K562 (cell line): ENCODE data around the gene TAX1BP1. TPM values are rescaled to one million over a fixed set of nuclear protein-coding genes. Genes with fewer than 3 reads are reported as not detected.

Experiments
- ATAC-seq: fragments of 200-7000 bp; cut with Tn5 transposase; 3 replicates; pipeline ENCODE4 v1.9.1; 2020; ENCODE audit warnings: moderate library complexity
- BruUV-seq: library from RNA; stranded (reverse); fragments of 400-500 nt; replicated peaks from 2 replicates; lab custom pipeline; 2021; lab: Mats Ljungman, UMichigan
- CTCF ChIA-PET: fragments of 300-600 bp; formaldehyde crosslinking; extraction: SDS; loops from one replicate; lab custom pipeline; 2021; ENCODE audit warnings: low intra/inter-chr PET ratio; lab: Yijun Ruan, JAX
- POLR2A ChIA-PET: fragments of 300-600, 350-650 bp; sonication (Branson Sonifier 250); formaldehyde crosslinking; extraction: SDS; loops from one replicate; lab custom pipeline; 2021; ENCODE audit warnings: antibody characterized with exemption, inconsistent platforms; lab: Yijun Ruan, JAX
- DNase-seq, 4 experiments: peaks; one replicate each; pipeline versions ENCODE4 v3.0.0 to v3.0.0-alpha.2; 2011 to 2018; ENCODE audit warnings: low spot score in 3 of 4, mixed read lengths in 3 of 4; ENCODE audit errors: extremely low read depth in 1 of 4
- FAIRE-seq: peaks from 2 replicates; lab custom pipeline; 2011; peaks lifted over from hg19 to GRCh38; lab: Jason Lieb, UNC
- H2AFZ ChIP-seq: 2 replicates; pipeline ENCODE4 v1.6.0; 2011; ENCODE audit warnings: low read depth, low read length, control low read depth, inconsistent platforms
- H3K27ac ChIP-seq: fragments of 200-600 bp; 3 replicates; pipeline ENCODE4 v1.8.0; 2011; ENCODE audit warnings: low read depth, mild to moderate bottlenecking, control low read depth, inconsistent platforms, low read length, moderate library complexity, mixed read lengths; ENCODE audit errors: extremely low read depth
- H3K27me3 ChIP-seq, 2 experiments: fragments of 300-600 bp in 1 of 2; 2 replicates in 1 of 2; 3 replicates in 1 of 2; pipeline versions ENCODE4 v1.6.0 to v1.8.0; 2011; ENCODE audit warnings: inconsistent platforms in 2 of 2, low read length in 2 of 2, mild to moderate bottlenecking in 1 of 2, mixed read lengths in 1 of 2, moderate library complexity in 1 of 2; ENCODE audit not compliant: control insufficient read depth in 2 of 2, insufficient read depth in 2 of 2
- H3K36me3 ChIP-seq: fragments of 300-600 bp; 3 replicates; pipeline ENCODE4 v1.8.0; 2011; ENCODE audit warnings: mild to moderate bottlenecking, low read length, inconsistent platforms; ENCODE audit not compliant: control insufficient read depth, insufficient read depth
- H3K4me1 ChIP-seq, 2 experiments: fragments of 200-600 bp in 1 of 2; replicated peaks in 1 of 2; 2 replicates in 1 of 2; 3 replicates in 1 of 2; pipeline versions ENCODE4 v1.5.1 to v1.8.0; 2011; ENCODE audit warnings: inconsistent platforms in 2 of 2, low read length in 2 of 2, mild to moderate bottlenecking in 1 of 2, mixed read lengths in 1 of 2, moderate library complexity in 1 of 2; ENCODE audit not compliant: control insufficient read depth in 2 of 2, insufficient read depth in 2 of 2
- H3K4me2 ChIP-seq: 2 replicates; pipeline ENCODE4 v1.6.1; 2011; ENCODE audit warnings: low read length, control low read depth, inconsistent platforms, mixed read lengths; ENCODE audit not compliant: insufficient read depth
- H3K4me3 ChIP-seq: fragments of 200-600 bp; sonication (generic), shearing (Covaris generic); 2 replicates; pipeline ENCODE4 v1.5.1; 2016; ENCODE audit warnings: control low read depth, inconsistent platforms
- H3K79me2 ChIP-seq: fragments of 200-600 bp; 3 replicates; pipeline ENCODE4 v1.8.0; 2011; ENCODE audit warnings: low read length, inconsistent platforms; ENCODE audit not compliant: control insufficient read depth, insufficient read depth
- H3K9ac ChIP-seq, 2 experiments: 2 replicates each; pipeline versions ENCODE4 v1.6.0 to v1.6.1; 2011; ENCODE audit warnings: low read depth in 2 of 2, low read length in 2 of 2, control low read depth in 1 of 2, inconsistent platforms in 1 of 2, mild to moderate bottlenecking in 1 of 2, mixed read lengths in 1 of 2; ENCODE audit not compliant: insufficient read depth in 1 of 2
- H3K9me1 ChIP-seq: one replicate; pipeline ENCODE4 v1.6.0; 2011; ENCODE audit warnings: inconsistent platforms, mild to moderate bottlenecking, low read length, moderate library complexity; ENCODE audit not compliant: control insufficient read depth, insufficient read depth
- H3K9me3 ChIP-seq: replicated peaks from 2 replicates; pipeline ENCODE4 v1.5.1; 2011; ENCODE audit warnings: low read depth, low read length, inconsistent platforms; ENCODE audit not compliant: control insufficient read depth, insufficient read depth
- H4K20me1 ChIP-seq: replicated peaks from 2 replicates; pipeline ENCODE4 v1.6.1; 2011; ENCODE audit warnings: low read length, inconsistent platforms, mixed read lengths; ENCODE audit not compliant: control insufficient read depth, insufficient read depth
- EGR1 ChIP-seq: fragments of 450-650 bp; conservative IDR thresholded peaks from 2 replicates; pipeline ENCODE4 v1.6.1; 2017; ENCODE audit warnings: mild to moderate bottlenecking
- ETV5 ChIP-seq: sonication (generic); formaldehyde crosslinking; IDR thresholded peaks from 2 replicates; pipeline ENCODE4 v1.4.0; 2020; ENCODE audit warnings: low read depth, mild to moderate bottlenecking, missing genetic modification reagents
- FOXJ3 ChIP-seq: sonication (generic); formaldehyde crosslinking; IDR thresholded peaks from 2 replicates; pipeline ENCODE4 v1.4.0; 2020; ENCODE audit warnings: mild to moderate bottlenecking, missing genetic modification reagents
- GTF2F1 ChIP-seq: IDR thresholded peaks from 2 replicates; pipeline ENCODE4 v1.6.1; 2011; ENCODE audit warnings: low read depth, low read length, improper control_type of control experiment
- HINFP ChIP-seq: fragments of 450-650 bp; conservative IDR thresholded peaks from 2 replicates; pipeline ENCODE4 v1.6.1; 2016; ENCODE audit warnings: missing genetic modification characterization, low read depth, mild to moderate bottlenecking, control low read depth, missing compliant biosample characterization
- XRCC5 ChIP-seq: fragments of 200-400 bp; formaldehyde crosslinking; IDR thresholded peaks from 2 replicates; pipeline ENCODE4 v1.6.1; 2017; ENCODE audit warnings: low read depth, mild to moderate bottlenecking, low read length
- WGBS: fragments of 100-300 bp; shearing (Covaris generic); methylation state at CpG from one replicate; pipeline ENCODE4 v1.1.6; 2016; ENCODE audit warnings: low coverage, mixed read lengths; ENCODE audit not compliant: insufficient coverage; ENCODE audit errors: missing lambda C conversion rate; 5-methylcytosine and 5-hydroxymethylcytosine counted together
- in situ Hi-C: fragments of 300-500 bp; cut with MboI; formaldehyde crosslinking; loops from 4 replicates; pipeline ENCODE4 v1.15.0; 2018; ENCODE audit warnings: inconsistent platforms, mixed read lengths
- intact Hi-C: fragments of 100-400 bp; cut with micrococcal nuclease; formaldehyde crosslinking; loops from 2 replicates; pipeline ENCODE4 v1.14.2; 2022
- polyA plus RNA-seq, 8 experiments: library from polyadenylated mRNA; depleted of rRNA in 4 of 8; stranded (reverse) in 5 of 8; unstranded in 3 of 8; fragments of >200 nt; fragmentation: Nextera tagmentation in 2 of 8; fragmentation: Illumina TruSeq in 1 of 8; extraction: Ambion mirVana in 2 of 8; extraction: Trizol in 1 of 8; gene quantifications; 2 replicates each; pipeline versions ENCODE4 v1.2.1 to v1.2.3, GENCODE V29; 2011 to 2014; ENCODE audit warnings: inconsistent platforms in 1 of 8, missing spikeins in 1 of 8
- total RNA-seq, 7 experiments: library from RNA; depleted of rRNA in 6 of 7; stranded (reverse); fragments of >200 nt in 6 of 7; fragmentation: Illumina TruSeq in 2 of 7; extraction: Trizol in 2 of 7; gene quantifications; 2 replicates each; pipeline versions ENCODE4 v1.2.1 to v1.2.3, GENCODE V29; 2011 to 2021; ENCODE audit warnings: low replicate concordance in 1 of 7

Gene TAX1BP1
- total and polyA plus RNA-seq, 9 of the 15 experiments (the other 6 are each of a cell fraction or from before 2014, with no cell fraction given), result 49.0 to 119 (median 75.9) TPM

GRCh38 chr7:27810186-27810585, 70.2 kb downstream of the TAX1BP1 start:
- in situ Hi-C loops (no loop called here), intact Hi-C loops (loop anchor here (10.0 kb wide), 1 partner anchor 65 kb away; no protein-coding TSS in a partner anchor)
- BruUV-seq, result no TSS peak
- WGBS, result 62% methylated on average over 1 of the region's 4 CpGs
- no peaks in the 10 kb centered on the region for H3K9me3 ChIP-seq
- no peaks in the 10 kb centered on the region for H3K27me3 ChIP-seq
- DNase-seq (no peak), FAIRE-seq (no peak), ATAC-seq (no peak)
- H4K20me1 ChIP-seq, result no peaks in the 10 kb centered on the region
- CTCF ChIA-PET, result no interaction called here
- no peaks in the 10 kb centered on the region for H3K9me1 ChIP-seq
- H3K4me2 ChIP-seq, result no peak overlapping the region
- H2AFZ ChIP-seq, result no peak overlapping the region
- no peak overlapping the region for H3K4me3 ChIP-seq
- POLR2A ChIA-PET, result no interaction called here
- no peak overlapping the region for H3K9ac ChIP-seq
- no peak overlapping the region for H3K27ac ChIP-seq
- H3K36me3 ChIP-seq, result no peaks in the 10 kb centered on the region; the same call in 2 of the 3 replicates
- no peaks in the 10 kb centered on the region for H3K79me2 ChIP-seq
- peaks cover 0 to 6% of the 10 kb centered on the region in 2 experiments; a peak in 3 of 5 replicates for H3K4me1 ChIP-seq
- no peak for TF ChIP-seq HINFP
- TF ChIP-seq ETV5 (CRISPR knock-in tag), result no peak
- no peak for TF ChIP-seq GTF2F1
- no peak for TF ChIP-seq XRCC5
- no peak for TF ChIP-seq EGR1
- TF ChIP-seq FOXJ3 (CRISPR knock-in tag), result no peak
